Activated CD4-positive, alpha-beta T cell treated with anti-CD3 and anti-CD28 coated beads, Interleukin-2, amount 50 U/mL, for 4 hours (primary cell): ENCODE results near the gene HSF4.

Experiments
- DNase-seq, 2 experiments: peaks; one replicate each; pipeline ENCODE4 v3.0.0-alpha.2; 2020

The HSF4 gene

GRCh38 chr16:67150833-67151396 is 13.6 kb upstream of the HSF4 start, which contains the start of gene B3GNT9:
B3GNT9 (minus strand) TSS chr16:67150998; CDS start chr16:67150485, 513 bp downstream.
- no peak for DNase-seq

- DNase-seq: no peak
Measured at GRCh38 chr16:67151431-67152097, 13.0 kb upstream of the HSF4 start.

DNA sequence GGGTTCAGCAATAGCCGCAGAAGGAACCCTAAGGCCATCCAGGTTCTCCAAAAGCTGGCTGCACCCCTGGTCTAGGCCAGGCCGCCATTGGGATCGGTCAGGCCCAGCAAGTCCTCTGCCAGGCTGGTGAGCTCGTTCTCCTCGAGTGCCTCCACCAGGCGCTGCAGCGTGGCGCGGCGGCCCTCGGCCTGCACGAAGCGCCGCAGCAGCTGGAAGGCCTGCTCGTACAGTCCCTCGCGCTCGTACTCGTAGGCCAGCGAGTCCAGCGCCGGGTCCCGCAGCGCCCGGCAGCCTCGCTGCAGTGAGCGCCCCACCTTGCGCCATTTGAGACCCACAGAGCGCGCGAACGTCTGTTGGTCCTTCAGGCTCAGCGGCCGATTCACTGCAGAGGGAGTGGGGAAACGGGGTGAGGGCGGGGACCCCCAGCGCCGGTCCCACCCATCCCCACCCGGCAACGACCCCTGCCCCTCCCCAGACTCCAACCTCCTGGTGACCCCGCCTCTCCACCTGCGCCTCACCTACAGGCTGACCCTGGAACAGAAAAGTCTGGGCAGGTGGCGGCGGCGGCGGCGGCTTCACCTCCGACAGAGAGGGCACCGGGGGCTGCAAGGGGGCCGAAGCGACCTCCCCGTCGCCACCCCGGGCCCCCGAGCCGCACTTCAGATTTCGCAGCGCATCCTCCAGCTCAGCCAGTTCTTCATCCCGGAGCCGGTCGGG is 9.8 kb upstream of the HSF4 start:
- DNase-seq: no peak

- peak; percentile 66 to 68 for DNase-seq
Measured at GRCh38 chr16:67155295-67156142, 9.0 kb upstream of the HSF4 start.

DNA sequence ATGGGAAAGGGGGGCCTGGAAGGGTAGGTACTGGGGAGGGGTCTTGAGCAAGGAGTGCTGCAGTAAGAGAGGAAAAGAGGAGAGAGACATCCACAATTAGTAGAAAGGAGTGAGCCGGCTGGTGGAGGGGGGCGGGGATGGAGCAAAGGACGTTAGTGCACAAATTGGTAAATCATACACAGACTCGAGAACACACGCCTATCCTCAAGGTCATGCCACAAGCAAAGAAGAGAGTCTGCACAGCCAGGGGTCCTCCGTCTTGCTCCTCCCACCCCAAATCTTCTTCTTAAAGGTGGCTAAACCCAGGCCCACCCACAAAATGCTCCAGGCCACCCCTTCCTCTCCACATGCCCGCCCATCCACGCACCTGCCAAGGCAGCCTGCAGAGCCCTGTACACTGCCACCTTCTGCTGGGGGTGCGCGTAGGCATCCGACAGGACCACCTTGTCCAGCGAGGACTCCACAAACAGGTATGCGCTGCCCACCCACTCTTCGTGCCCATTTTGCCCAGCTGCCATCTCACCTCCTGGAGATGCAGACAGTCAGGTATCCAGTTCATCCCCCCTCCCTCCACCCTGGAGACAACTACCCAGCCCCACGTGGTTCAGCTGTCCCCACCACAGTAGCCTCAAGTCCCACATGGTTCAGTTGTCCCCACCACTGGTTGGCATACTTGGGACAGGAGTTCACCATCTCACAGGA is 8.3 kb upstream of the HSF4 start:
- DNase-seq: no peak

DNA sequence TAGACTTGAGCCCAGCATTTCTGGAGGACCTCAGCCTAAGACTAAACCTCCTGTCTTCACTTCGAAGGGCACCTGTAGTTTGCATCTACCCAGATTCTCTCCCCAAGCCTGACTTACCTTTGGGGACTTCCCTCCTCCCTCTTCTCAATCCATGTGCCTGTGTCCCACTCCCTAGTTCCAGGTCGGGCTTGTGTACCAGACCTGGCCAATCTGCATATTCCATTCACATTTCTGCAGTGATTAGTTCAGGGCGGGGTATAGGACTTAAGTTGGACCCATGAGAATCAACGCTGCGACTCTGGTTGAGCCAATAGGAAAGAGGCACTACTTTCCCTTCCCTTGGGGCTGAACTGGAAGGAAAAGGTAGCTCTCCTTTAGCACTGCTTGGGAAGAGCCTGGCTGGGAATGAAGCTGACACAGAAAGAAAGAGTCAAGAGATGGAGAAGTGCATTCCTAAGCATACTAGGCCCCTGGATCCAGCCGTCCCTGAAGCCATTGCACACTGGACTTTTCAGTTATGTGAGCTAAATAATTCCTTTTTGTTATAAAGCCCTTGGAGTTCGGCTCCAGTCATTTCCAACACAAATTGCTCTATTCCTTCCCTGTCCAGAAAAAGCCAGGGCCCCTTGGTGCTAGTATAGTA is 7.3 kb upstream of the HSF4 start:
- DNase-seq: no peak

DNA sequence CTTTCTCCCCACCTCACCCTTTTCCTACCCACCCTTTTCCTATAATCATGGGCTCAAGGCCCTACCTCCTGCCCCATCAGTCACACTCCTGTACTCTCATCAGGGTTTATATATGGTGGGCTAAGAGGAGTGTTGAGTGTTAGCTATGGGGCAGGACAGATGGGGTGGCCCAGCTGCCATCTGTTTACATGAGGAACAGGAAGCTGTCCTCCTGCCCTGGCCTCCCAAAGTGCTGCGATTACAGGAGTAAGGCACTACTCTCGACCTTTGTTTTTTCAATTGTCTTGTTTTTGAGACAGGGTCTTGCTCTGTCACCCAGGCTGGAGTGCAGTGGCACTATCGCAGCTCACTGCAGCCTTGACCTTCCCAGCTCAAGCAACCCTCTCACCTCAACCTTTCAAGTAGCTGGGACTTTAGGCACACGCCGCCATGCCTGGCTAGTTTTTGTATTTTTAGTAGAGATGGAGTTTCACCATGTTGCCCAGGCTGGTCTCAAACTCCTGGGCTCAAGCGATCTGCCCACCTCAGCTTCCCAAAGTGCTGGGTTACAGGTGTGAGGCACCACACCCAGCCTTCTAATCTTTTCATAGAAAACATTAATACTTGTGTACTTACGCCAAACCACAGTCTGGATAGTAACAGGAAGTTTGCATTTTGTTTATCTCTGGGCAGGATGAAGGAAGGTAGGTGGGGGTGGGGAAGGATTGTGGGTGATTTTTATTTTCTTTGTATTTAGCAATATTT is 6.5 kb upstream of the HSF4 start:
- no peak for DNase-seq

DNA sequence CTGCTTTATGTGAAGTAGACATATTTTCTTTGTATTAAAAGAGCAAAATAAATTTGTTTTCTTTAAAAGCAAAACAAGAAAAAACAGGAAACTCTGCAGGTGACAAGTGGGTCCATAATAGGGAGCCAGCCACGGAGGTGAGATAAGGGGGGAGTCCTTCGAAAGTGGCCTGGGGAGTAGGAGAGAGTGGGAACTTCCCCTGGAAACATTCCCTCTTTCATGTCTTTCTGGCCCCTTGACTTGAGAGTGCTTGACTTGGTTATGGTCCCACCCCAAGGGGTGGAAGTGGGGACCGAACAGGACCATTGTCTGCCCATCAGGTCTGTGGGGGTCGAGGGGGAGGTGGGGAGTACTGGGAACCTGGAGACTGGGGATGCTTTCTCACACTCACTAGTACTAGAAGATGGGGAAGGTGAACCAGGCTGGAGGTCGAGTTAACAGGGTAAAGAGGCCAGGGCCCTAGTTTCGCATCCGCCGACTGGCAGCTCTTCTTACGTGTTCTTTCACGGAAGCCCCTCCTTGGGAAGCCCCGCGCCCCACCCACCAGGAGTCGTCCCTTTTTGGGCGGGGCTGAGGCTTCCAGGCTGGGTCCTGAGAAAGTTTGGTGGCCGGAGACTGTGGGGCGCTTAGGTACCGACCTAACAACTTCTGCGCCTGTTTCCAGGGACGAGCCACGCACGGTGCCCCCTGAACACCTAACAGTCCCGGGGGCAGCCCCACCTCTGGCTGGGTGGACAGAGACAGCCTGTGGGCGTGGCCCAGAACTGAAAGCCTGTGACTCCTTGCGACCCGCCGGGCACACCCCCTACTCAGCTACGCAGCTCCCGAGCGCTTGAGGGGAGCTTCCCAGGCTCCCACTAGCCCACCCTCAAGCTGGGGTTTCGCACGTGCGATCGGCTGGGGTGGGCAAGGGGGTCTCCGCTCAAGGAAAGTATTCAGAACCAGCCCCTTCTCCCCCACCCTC is 5.6 kb upstream of the HSF4 start:
- peak; percentile 79 to 80 for DNase-seq

GRCh38 chr16:67161595-67162058 is 2.9 kb upstream of the HSF4 start:
- no peak for DNase-seq

- DNase-seq: no peak
Measured at GRCh38 chr16:67162506-67163163, 1.9 kb upstream of the HSF4 start.

GRCh38 chr16:67163164-67163998 is 1.2 kb upstream of the HSF4 start:
- DNase-seq: peak; percentile 27 to 33

- DNase-seq: no peak
Measured at GRCh38 chr16:67163999-67164558, 466 bp upstream of the HSF4 start.

- DNase-seq: no peak
Measured at GRCh38 chr16:67165121-67166078, 855 bp downstream of the HSF4 start.

- DNase-seq: no peak
Measured at GRCh38 chr16:67166110-67166547, 1.6 kb downstream of the HSF4 start.

DNA sequence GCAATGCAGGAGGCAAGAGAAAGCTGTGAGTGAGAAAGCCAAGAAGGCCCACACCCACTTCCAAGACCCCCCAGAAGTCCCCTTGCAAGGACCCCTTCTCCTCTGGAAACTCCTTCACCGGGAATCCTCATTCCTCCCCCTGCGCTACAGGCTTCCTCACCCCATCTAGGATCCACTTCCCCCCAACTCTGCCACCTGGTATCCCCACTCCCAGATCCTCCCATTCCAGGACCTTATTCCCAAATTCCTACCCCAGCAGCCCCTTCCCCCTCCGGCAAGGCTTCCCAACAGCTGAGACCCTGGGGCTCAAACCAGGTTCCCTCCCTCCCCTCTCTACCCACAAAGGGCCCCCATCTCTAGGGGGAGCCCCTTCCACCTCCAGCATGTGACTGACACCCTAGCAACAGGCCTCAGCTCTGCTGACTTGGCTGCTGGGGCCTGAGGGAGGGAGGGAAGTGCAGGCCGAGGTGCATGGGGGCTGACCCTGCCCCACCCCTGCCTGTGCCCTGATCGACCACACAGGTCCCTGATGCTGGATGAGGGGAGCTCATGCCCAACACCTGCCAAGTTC is 2.1 kb downstream of the HSF4 start:
- DNase-seq: no peak

- no peak for DNase-seq
Measured at GRCh38 chr16:67167588-67167987, 3.0 kb downstream of the HSF4 start.
